ENCODE measurements around the gene TAF4B. TPM values are rescaled to one million over a fixed set of nuclear protein-coding genes. Genes with fewer than 3 reads are reported as not detected.
"Not testable (repeated sequence)": the region's sequence is repeated elsewhere in the genome, so short reads cannot be mapped to it uniquely, and the experiment has no call there.

TAF4B gene
- total and polyA plus RNA-seq, 9 donors = 5.0 to 19.1 (median 7.8) TPM

- Histone ChIP-seq H3K27me3 (no peaks in the 10 kb centered on the region), H3K4me1 (ENCODE audit: insufficient read depth) (no peaks in the 10 kb centered on the region), H3K4me3 (no peak overlapping the region), H3K36me3 (no peaks in the 10 kb centered on the region), H3K27ac (no peak overlapping the region), H3K9me3 (no peaks in the 10 kb centered on the region)
- WGBS, 3 donors = 65 to 77% (median 69%) methylated on average over 2 of the region's 2 CpGs
- no peak for DNase-seq
- TF ChIP-seq POLR2A (IDR thresholded peaks at IDR 0.05) (no peak), EP300 (IDR thresholded peaks at IDR 0.05) (no peak)
- TF ChIP-seq, protein P1, sequence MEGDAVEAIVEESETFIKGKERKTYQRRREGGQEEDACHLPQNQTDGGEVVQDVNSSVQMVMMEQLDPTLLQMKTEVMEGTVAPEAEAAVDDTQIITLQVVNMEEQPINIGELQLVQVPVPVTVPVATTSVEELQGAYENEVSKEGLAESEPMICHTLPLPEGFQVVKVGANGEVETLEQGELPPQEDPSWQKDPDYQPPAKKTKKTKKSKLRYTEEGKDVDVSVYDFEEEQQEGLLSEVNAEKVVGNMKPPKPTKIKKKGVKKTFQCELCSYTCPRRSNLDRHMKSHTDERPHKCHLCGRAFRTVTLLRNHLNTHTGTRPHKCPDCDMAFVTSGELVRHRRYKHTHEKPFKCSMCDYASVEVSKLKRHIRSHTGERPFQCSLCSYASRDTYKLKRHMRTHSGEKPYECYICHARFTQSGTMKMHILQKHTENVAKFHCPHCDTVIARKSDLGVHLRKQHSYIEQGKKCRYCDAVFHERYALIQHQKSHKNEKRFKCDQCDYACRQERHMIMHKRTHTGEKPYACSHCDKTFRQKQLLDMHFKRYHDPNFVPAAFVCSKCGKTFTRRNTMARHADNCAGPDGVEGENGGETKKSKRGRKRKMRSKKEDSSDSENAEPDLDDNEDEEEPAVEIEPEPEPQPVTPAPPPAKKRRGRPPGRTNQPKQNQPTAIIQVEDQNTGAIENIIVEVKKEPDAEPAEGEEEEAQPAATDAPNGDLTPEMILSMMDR (IDR thresholded peaks at IDR 0.05) = no peak
- intact Hi-C loops (cut with DNase I) = no loop called here
Observed at GRCh38 chr18:26185267-26185666, 41.0 kb upstream of the TAF4B start.

DNA sequence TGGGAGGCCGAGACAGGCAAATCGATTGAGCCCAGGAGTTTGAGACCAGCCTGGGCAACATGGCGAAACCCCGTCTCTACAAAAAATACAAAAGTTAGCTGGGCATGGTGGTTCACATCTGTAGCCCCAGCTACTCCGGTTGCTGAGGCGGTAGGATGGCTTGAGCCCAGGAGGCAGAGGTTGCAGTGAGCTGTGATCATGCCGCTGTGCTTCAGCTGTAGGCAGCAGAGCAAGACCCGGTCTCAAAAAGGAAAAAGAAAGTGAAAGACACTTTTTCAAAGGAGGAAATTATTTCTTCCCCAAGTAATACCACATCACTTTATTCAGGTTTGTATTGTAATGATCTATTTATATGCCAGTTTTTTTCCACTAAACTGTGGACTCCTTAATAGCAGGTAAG, 35.7 kb upstream of the TAF4B start:
- no peak overlapping the region for H3K27ac ChIP-seq
- H3K27me3 ChIP-seq = no peaks in the 10 kb centered on the region
- intact Hi-C loops (cut with DNase I) = no loop called here
- H3K36me3 ChIP-seq = no peaks in the 10 kb centered on the region
- no peaks in the 10 kb centered on the region for H3K4me1 ChIP-seq (ENCODE audit: insufficient read depth)
- no peaks in the 10 kb centered on the region for H3K9me3 ChIP-seq
- DNase-seq = no peak
- WGBS, 3 donors = 88 to 92% (median 91%) methylated on average over 8 of the region's 8 CpGs
- TF ChIP-seq, protein P1 (IDR thresholded peaks at IDR 0.05) = no peak
- TF ChIP-seq POLR2A (IDR thresholded peaks at IDR 0.05) = no peak
- TF ChIP-seq EP300 (IDR thresholded peaks at IDR 0.05) = no peak
- no peak overlapping the region for H3K4me3 ChIP-seq

DNA sequence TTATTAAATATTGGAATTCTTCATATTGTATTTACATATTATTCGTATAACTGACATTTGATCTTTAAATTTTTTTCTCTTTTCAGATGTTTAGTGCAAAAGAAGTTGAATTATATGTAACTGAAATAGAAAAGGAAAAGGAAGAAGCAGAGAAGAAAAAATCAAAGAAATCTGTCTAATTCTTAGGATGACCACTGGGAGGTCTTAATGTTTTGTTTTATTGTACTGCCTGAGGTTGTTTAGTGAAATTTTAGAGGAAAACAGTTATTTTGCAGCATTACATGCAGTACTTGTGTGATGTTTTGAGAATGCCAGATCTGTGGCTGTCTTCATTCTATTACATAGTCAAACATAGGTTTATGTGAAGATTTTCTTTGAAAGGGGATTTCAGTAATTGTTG, 34.0 kb upstream of the TAF4B start:
- intact Hi-C loops (cut with DNase I) = no loop called here
- Histone ChIP-seq H3K27ac (no peak overlapping the region), H3K4me1 (ENCODE audit: insufficient read depth) (no peaks in the 10 kb centered on the region), H3K27me3 (no peaks in the 10 kb centered on the region), H3K36me3 (no peaks in the 10 kb centered on the region), H3K9me3 (no peaks in the 10 kb centered on the region), H3K4me3 (no peak overlapping the region)
- DNase-seq = no peak
- TF ChIP-seq EP300 (IDR thresholded peaks at IDR 0.05) (no peak), POLR2A (IDR thresholded peaks at IDR 0.05) (no peak)
- TF ChIP-seq, protein P1 (IDR thresholded peaks at IDR 0.05) = no peak
- WGBS, 3 donors = 70 to 93% (median 71%) methylated on average over 1 of the region's 1 CpG

- Histone ChIP-seq H3K9me3 (no peaks in the 10 kb centered on the region), H3K4me3 (no peak overlapping the region), H3K27ac (no peak overlapping the region), H3K27me3 (no peaks in the 10 kb centered on the region), H3K36me3 (no peaks in the 10 kb centered on the region), H3K4me1 (ENCODE audit: insufficient read depth) (no peaks in the 10 kb centered on the region)
- intact Hi-C loops (cut with DNase I) = no loop called here
- TF ChIP-seq POLR2A (IDR thresholded peaks at IDR 0.05) = no peak
- no peak for TF ChIP-seq EP300 (IDR thresholded peaks at IDR 0.05)
- TF ChIP-seq, protein P1 (IDR thresholded peaks at IDR 0.05) = no peak
- WGBS, 3 donors = 87 to 91% (median 89%) methylated on average over 3 of the region's 3 CpGs
- DNase-seq = no peak
Observed at GRCh38 chr18:26196605-26197004, 29.6 kb upstream of the TAF4B start.

GRCh38 chr18:26202001-26202400, 24.2 kb upstream of the TAF4B start:
- H3K36me3 ChIP-seq; DNase-seq; H3K27ac ChIP-seq; H3K4me1 ChIP-seq (ENCODE audit: insufficient read depth); H3K4me3 ChIP-seq; H3K9me3 ChIP-seq; H3K27me3 ChIP-seq; intact Hi-C loops (cut with DNase I): not testable (repeated sequence)
- 73 to 85% (median 82%) methylated on average over 8 to 9 of the region's 9 CpGs for WGBS, 3 donors

Measured in ovary (tissue), 9 donors.